Activated T-cell treated with anti-CD3 and anti-CD28 coated beads for 24 hours (primary cell): ENCODE data around the gene CLCA4.

Source experiments
- DNase-seq: peaks from one replicate; pipeline ENCODE4 v3.0.0-alpha.2; 2020; ENCODE audit warnings: low read depth

The CLCA4 gene

DNA sequence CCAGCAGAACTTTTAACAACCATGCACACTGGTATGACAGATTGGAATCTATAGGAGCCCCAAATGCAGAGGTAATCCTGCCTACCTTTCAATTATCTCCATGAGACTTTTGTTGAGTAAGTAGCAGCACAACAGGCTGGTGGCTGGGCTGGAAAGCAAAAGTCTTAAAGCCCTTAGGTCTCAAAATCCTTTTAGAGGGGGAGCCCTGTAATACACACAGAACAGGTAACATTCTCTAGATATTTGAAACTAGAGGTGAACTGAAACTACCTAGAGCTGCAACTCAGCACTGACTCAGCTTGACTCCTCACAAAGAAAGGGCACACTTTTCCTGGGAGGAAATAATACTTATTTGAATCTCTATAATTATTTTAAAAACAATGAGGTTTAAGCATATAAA, 71.5 kb downstream of the CLCA4 start:
- no peak for DNase-seq

DNA sequence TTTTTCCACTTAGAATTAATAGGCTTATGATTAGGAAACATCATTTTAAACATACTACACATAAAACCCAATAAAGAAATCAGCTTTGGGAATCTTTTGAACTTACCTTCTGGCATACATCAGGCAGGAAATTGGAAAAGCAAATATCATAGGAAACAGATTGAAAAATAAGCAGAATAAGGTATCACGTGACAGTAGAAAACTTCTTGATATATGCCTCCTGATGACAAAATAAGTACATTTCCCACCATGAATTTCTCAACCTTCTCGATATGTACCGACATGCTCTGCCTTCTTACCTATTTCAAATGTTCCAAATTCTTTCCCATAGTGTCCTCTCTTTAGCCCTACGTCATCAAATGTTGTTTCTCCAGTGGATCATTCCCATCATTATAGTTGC, 72.4 kb downstream of the CLCA4 start:
- DNase-seq = no peak

- no peak for DNase-seq
Observed at GRCh38 chr1:86621286-86621685, 74.4 kb downstream of the CLCA4 start.
